ENCODE data around the gene HOXA9.

Gene HOXA9

GRCh38 chr7:27196287-27196767 is 31.0 kb upstream of the HOXA9 start:
- peak; percentile 85 for DNase-seq (ENCODE audit: low spot score)
- in situ Hi-C loops (cut with MboI; ENCODE audit: low pct_unique_long_range_greater_than_20kb, low sequenced_read_pairs, unreplicated experiment), result no loop called here
- TF ChIP-seq CTCF (IDR thresholded peaks at IDR 0.05; ENCODE audit: extremely low read depth, insufficient read depth, missing control alignments), result peak; percentile 83

- DNase-seq (ENCODE audit: low spot score), result no peak
- in situ Hi-C loops (cut with MboI; ENCODE audit: low pct_unique_long_range_greater_than_20kb, low sequenced_read_pairs, unreplicated experiment), result no loop called here
- TF ChIP-seq CTCF (IDR thresholded peaks at IDR 0.05; ENCODE audit: extremely low read depth, insufficient read depth, missing control alignments), result no peak
These were observed 29.5 kb upstream of the HOXA9 start for GRCh38 chr7:27194686-27195379.

- DNase-seq (ENCODE audit: low spot score), result no peak
- in situ Hi-C loops (cut with MboI; ENCODE audit: low pct_unique_long_range_greater_than_20kb, low sequenced_read_pairs, unreplicated experiment), result no loop called here
- no peak for TF ChIP-seq CTCF (IDR thresholded peaks at IDR 0.05; ENCODE audit: extremely low read depth, insufficient read depth, missing control alignments)
These were observed 28.6 kb upstream of the HOXA9 start for GRCh38 chr7:27194002-27194352.

- TF ChIP-seq CTCF (IDR thresholded peaks at IDR 0.05; ENCODE audit: extremely low read depth, insufficient read depth, missing control alignments), result no peak
- DNase-seq (ENCODE audit: low spot score), result no peak
- in situ Hi-C loops (cut with MboI; ENCODE audit: low pct_unique_long_range_greater_than_20kb, low sequenced_read_pairs, unreplicated experiment), result no loop called here
These were observed 28.1 kb upstream of the HOXA9 start for GRCh38 chr7:27193335-27194001.

GRCh38 chr7:27192546-27193334 is 27.4 kb upstream of the HOXA9 start:
- peak; percentile 67 for DNase-seq (ENCODE audit: low spot score)
- in situ Hi-C loops (cut with MboI; ENCODE audit: low pct_unique_long_range_greater_than_20kb, low sequenced_read_pairs, unreplicated experiment), result no loop called here

More at GRCh38 chr7:27192546-27193334, 27.4 kb upstream of the HOXA9 start:
- TF ChIP-seq CTCF (IDR thresholded peaks at IDR 0.05; ENCODE audit: extremely low read depth, insufficient read depth, missing control alignments), result no peak
